PC-3 (cell line): ENCODE data around the gene FAM241B.

ENCODE experiments used
- CTCF ChIP-seq: fragments of 300-600 bp; sonication (generic); conservative IDR thresholded peaks from 2 replicates; pipeline ENCODE4 v1.5.1; 2017; ENCODE audit warnings: antibody characterized with exemption, low read depth, mild to moderate bottlenecking, low read length
- EZH2 ChIP-seq: fragments of 300-600 bp; sonication (generic); IDR thresholded peaks from one replicate; pipeline ENCODE4 v1.6.1; 2017; ENCODE audit warnings: antibody characterized with exemption, mild to moderate bottlenecking, low read length; ENCODE audit not compliant: unreplicated experiment

GRCh38 chr10:69662901-69663300 lies 32.9 kb downstream of the FAM241B start:
- TF ChIP-seq CTCF = no peak
- TF ChIP-seq EZH2 = no peak
